K562 (cell line): Measurements from ENCODE around the gene CD55. TPM values are rescaled to one million over a fixed set of nuclear protein-coding genes. Genes with fewer than 3 reads are reported as not detected.
A peak's percentile ranks its signal among the peaks of the same experiment; 100 is the strongest.

Experiments used
- ATF7 ChIP-seq: fragments of 450-650 bp; IDR thresholded peaks from 2 replicates; pipeline ENCODE4 v1.7.1; 2014; ENCODE audit warnings: mild to moderate bottlenecking, moderate library complexity
- DMBX1 ChIP-seq: fragments of 250-450 bp; sonication (Bioruptor Pico); IDR thresholded peaks from 2 replicates; pipeline ENCODE4 v1.8.0; 2022; ENCODE audit warnings: inconsistent platforms, mild to moderate bottlenecking, moderate library complexity, borderline replicate concordance
- EHMT2 ChIP-seq: fragments of 450-650 bp; IDR thresholded peaks from 2 replicates; pipeline ENCODE4 v1.6.1; 2018; ENCODE audit warnings: antibody characterized with exemption
- EZH2 ChIP-seq: IDR thresholded peaks from 2 replicates; pipeline ENCODE4 v1.6.1; 2012; ENCODE audit warnings: low read depth, mild to moderate bottlenecking, inconsistent platforms, low read length, borderline replicate concordance
- OTX1 ChIP-seq: fragments of 450-650 bp; formaldehyde crosslinking; IDR thresholded peaks from 2 replicates; pipeline ENCODE4 v1.4.0; 2022; ENCODE audit warnings: mild to moderate bottlenecking
- PHTF2 ChIP-seq: fragments of 250-450 bp; sonication (Bioruptor Pico); IDR thresholded peaks from 2 replicates; pipeline ENCODE4 v1.5.0; 2021; ENCODE audit warnings: mild to moderate bottlenecking
- POLR2B ChIP-seq: fragments of 450-650 bp; IDR thresholded peaks from 2 replicates; pipeline ENCODE4 v1.6.1; 2018; ENCODE audit warnings: low read depth; ENCODE audit not compliant: partially characterized antibody
- RBM39 ChIP-seq: fragments of 200-400 bp; formaldehyde crosslinking; optimal IDR thresholded peaks from 2 replicates; pipeline ENCODE3; 2018; ENCODE audit warnings: low read depth, low read length
- RFX5 ChIP-seq: IDR thresholded peaks from 2 replicates; pipeline ENCODE4 v1.6.1; 2011; ENCODE audit warnings: low read depth, mild to moderate bottlenecking, improper control_type of control experiment, low read length
- SAFB2 ChIP-seq: fragments of 200-400 bp; formaldehyde crosslinking; IDR thresholded peaks from 2 replicates; pipeline ENCODE4 v1.6.1; 2018; ENCODE audit warnings: borderline replicate concordance, low read length, low read depth, moderate library complexity; ENCODE audit not compliant: severe bottlenecking
- SNIP1 ChIP-seq: fragments of 450-650 bp; IDR thresholded peaks from 2 replicates; pipeline ENCODE4 v1.7.1; 2017; ENCODE audit warnings: low read depth, mild to moderate bottlenecking
- SREBF1 ChIP-seq: fragments of 150-350 bp; IDR thresholded peaks from 2 replicates; pipeline ENCODE4 v1.6.1; 2014; ENCODE audit warnings: antibody characterized with exemption, low read depth, low read length, borderline replicate concordance
- TAL1 ChIP-seq: fragments of 450-650 bp; IDR thresholded peaks from 2 replicates; pipeline ENCODE4 v1.6.1; 2016; ENCODE audit warnings: mild to moderate bottlenecking
- TBL1XR1 ChIP-seq, 2 experiments: IDR thresholded peaks; 2 replicates each; pipeline ENCODE4 v1.6.1; 2012; ENCODE audit warnings: improper control_type of control experiment in 2 of 2, low read length in 2 of 2, mild to moderate bottlenecking in 1 of 2
- TEAD1 ChIP-seq, 2 experiments: fragments of 450-650 bp in 1 of 2; sonication (generic) in 1 of 2; formaldehyde crosslinking; IDR thresholded peaks; 2 replicates each; pipeline versions ENCODE4 v1.4.0 to v1.8.0; 2020 to 2022; ENCODE audit warnings: mild to moderate bottlenecking in 2 of 2, missing genetic modification reagents in 1 of 2
- ZNF57 ChIP-seq: fragments of 450-650 bp; formaldehyde crosslinking; IDR thresholded peaks from 2 replicates; pipeline ENCODE4 v1.4.0; 2020; ENCODE audit warnings: mild to moderate bottlenecking, moderate library complexity
- polyA plus RNA-seq, 8 experiments: library from polyadenylated mRNA; depleted of rRNA in 4 of 8; stranded (reverse) in 5 of 8; unstranded in 3 of 8; fragments of >200 nt; fragmentation: Nextera tagmentation in 2 of 8; fragmentation: Illumina TruSeq in 1 of 8; extraction: Ambion mirVana in 2 of 8; extraction: Trizol in 1 of 8; gene quantifications; 2 replicates each; pipeline versions ENCODE4 v1.2.1 to v1.2.3, GENCODE V29; 2011 to 2014; ENCODE audit warnings: inconsistent platforms in 1 of 8, missing spikeins in 1 of 8
- total RNA-seq, 7 experiments: library from RNA; depleted of rRNA in 6 of 7; stranded (reverse); fragments of >200 nt in 6 of 7; fragmentation: Illumina TruSeq in 2 of 7; extraction: Trizol in 2 of 7; gene quantifications; 2 replicates each; pipeline versions ENCODE4 v1.2.1 to v1.2.3, GENCODE V29; 2011 to 2021; ENCODE audit warnings: low replicate concordance in 1 of 7
- TF ChIP-seq, protein P1 (sequence below), 2 experiments: IDR thresholded peaks in 1 of 2; conservative IDR thresholded peaks in 1 of 2; 2 replicates each; pipeline ENCODE4 v1.6.1; 2016; ENCODE audit warnings: low read depth in 2 of 2, mild to moderate bottlenecking in 1 of 2, missing compliant biosample characterization in 1 of 2, missing genetic modification characterization in 1 of 2, moderate library complexity in 1 of 2
- TF ChIP-seq, protein P2 (sequence below), 2 experiments: fragments of 450-650 bp; IDR thresholded peaks; 2 replicates each; pipeline ENCODE4 v1.6.1; 2016; ENCODE audit warnings: mild to moderate bottlenecking in 2 of 2, borderline replicate concordance in 1 of 2, low read depth in 1 of 2, moderate library complexity in 1 of 2

CD55 gene
- total and polyA plus RNA-seq, 9 of the 15 experiments (the other 6 are each of a cell fraction or from before 2014, with no cell fraction given) = 17.7 to 150 (median 97.0) TPM

DNA sequence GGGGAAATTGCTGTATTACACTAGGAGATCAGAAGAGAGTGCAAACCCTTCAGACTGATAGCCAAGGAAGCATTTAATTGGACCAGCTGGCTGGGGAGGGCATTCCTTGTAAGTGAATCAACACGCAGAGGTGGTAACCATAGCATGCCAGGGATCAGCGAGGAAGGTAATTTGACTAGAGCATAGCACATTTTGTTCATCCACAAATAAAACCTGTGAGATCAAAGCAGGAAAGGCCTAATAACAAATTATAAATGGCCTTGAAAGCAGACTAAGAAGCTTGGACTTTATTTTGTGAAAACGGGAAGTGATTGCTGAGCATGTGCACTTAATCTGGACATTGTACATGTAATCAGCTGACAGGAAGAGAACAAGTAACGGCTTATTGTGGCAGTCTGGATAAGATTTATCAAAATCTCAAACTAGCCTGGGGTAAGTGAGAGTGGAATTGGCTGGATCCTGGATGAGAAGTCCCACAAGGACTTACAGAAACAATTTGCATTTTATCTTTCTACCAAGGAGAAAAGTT lies 11.7 kb upstream of the CD55 start (continued):
- TF ChIP-seq, protein P1, sequence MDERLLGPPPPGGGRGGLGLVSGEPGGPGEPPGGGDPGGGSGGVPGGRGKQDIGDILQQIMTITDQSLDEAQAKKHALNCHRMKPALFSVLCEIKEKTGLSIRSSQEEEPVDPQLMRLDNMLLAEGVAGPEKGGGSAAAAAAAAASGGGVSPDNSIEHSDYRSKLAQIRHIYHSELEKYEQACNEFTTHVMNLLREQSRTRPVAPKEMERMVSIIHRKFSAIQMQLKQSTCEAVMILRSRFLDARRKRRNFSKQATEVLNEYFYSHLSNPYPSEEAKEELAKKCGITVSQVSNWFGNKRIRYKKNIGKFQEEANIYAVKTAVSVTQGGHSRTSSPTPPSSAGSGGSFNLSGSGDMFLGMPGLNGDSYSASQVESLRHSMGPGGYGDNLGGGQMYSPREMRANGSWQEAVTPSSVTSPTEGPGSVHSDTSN (CRISPR knock-in tag; IDR thresholded peaks at IDR 0.05; ENCODE audit: low read depth) = no peak
- TF ChIP-seq, protein P1 (tag; conservative IDR thresholded peaks at IDR 0.05; ENCODE audit: low read depth) = peak; percentile 56
- TF ChIP-seq PHTF2 (CRISPR knock-in tag) (no peak), ATF7 (peak; percentile 59; the same call in 1 of the 2 replicates), EZH2 (no peak), TEAD1 (CRISPR knock-in tag; IDR thresholded peaks at IDR 0.05) (peak; percentile 9 to 74; a peak in 1 of 4 replicates), TAL1 (peak; percentile 59), RFX5 (no peak), RBM39 (no peak), DMBX1 (CRISPR knock-in tag) (peak; percentile 77; the same call in 1 of the 2 replicates), EHMT2 (no peak; the same call in 1 of the 2 replicates), ZNF57 (CRISPR knock-in tag) (no peak), TBL1XR1 (IDR thresholded peaks at IDR 0.05; ENCODE audit: low read length in 2 of 2) (no peak; a peak in 1 of 4 replicates), SAFB2 (no peak), SNIP1 (no peak), POLR2B (no peak), SREBF1 (no peak), OTX1 (CRISPR knock-in tag) (no peak)
- TF ChIP-seq, protein P2, sequence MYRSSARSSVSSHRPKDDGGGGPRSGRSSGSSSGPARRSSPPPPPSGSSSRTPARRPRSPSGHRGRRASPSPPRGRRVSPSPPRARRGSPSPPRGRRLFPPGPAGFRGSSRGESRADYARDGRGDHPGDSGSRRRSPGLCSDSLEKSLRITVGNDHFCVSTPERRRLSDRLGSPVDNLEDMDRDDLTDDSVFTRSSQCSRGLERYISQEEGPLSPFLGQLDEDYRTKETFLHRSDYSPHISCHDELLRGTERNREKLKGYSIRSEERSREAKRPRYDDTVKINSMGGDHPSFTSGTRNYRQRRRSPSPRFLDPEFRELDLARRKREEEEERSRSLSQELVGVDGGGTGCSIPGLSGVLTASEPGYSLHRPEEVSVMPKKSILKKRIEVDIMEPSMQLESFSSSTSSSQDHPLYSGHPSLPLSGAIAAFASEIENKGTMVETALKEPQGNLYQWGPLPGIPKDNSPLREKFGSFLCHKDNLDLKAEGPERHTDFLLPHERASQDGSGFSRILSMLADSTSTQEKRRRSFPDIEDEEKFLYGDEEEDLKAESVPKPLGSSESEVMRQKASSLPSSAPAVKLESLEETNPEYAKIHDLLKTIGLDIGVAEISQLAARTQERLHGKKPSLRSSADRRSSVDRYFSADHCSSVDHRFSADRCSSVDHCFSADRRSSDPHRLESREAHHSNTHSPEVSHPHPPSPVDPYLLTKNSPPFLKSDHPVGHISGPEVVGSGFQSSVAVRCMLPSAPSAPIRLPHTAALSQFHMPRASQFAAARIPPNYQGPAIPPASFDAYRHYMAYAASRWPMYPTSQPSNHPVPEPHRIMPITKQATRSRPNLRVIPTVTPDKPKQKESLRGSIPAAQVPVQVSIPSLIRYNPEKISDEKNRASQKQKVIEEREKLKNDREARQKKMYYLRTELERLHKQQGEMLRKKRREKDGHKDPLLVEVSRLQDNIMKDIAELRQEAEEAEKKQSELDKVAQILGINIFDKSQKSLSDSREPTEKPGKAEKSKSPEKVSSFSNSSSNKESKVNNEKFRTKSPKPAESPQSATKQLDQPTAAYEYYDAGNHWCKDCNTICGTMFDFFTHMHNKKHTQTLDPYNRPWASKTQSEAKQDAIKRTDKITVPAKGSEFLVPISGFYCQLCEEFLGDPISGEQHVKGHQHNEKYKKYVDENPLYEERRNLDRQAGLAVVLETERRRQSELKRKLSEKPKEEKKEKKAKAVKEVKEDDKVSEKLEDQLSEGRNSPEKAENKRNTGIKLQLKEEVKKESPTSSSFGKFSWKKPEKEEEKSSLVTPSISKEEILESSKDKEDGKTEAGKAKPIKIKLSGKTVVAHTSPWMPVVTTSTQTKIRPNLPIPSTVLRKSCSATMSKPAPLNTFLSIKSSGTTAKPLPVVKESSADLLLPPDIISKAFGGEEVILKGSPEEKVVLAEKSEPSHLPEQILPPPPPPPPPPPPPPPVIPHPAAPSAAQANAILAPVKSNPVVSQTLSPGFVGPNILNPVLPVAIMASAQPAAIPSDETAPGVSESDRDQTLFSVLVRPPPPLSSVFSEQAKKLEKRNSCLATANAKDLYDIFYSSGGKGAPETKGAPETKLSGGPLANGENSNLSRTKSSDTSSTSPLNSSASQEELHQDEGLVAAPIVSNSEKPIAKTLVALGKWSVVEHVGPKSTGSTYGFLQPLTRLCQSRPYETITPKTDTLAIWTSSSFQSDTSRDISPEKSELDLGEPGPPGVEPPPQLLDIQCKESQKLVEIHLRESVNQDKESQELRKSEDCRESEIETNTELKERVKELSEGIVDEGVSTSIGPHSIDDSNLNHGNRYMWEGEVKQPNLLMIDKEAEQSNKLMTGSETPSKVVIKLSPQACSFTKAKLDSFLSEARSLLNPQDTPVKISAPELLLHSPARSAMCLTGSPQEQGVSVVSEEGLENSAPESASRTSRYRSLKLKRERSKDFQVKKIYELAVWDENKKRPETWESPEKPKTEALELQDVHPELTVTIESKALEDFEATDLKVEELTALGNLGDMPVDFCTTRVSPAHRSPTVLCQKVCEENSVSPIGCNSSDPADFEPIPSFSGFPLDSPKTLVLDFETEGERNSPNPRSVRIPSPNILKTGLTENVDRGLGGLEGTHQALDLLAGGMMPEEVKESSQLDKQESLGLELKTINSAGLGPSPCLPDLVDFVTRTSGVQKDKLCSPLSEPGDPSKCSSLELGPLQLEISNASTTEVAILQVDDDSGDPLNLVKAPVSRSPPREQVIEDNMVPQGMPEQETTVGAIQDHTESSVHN (IDR thresholded peaks at IDR 0.05; ENCODE audit: borderline replicate concordance in 1 of 2, low read depth in 1 of 2) = peak in 1 of 2 experiments; percentile 27; a peak in 2 of 4 replicates
